Stomach (tissue), 4 donors: ENCODE data around the gene RABL2B.

ENCODE experiments used
- CTCF ChIP-seq, 7 experiments: fragments of 450-650 bp in 4 of 7; fragments of 200-600 bp in 3 of 7; sonication (generic) in 3 of 7; IDR thresholded peaks; one replicate each; pipeline ENCODE4 v1.5.1; 2016 to 2019; ENCODE audit warnings: antibody characterized with exemption in 7 of 7, control low read depth in 2 of 7, mild to moderate bottlenecking in 1 of 7
- EP300 ChIP-seq: sonication (generic); formaldehyde crosslinking; IDR thresholded peaks from one replicate; pipeline ENCODE4 v1.6.1; 2017; ENCODE audit warnings: antibody characterized with exemption
- POLR2A ChIP-seq, 4 donors: fragments of 450-650 bp; IDR thresholded peaks; one replicate each; pipeline ENCODE4 v1.6.1; 2016; ENCODE audit warnings: antibody characterized with exemption in 4 of 4, control low read depth in 2 of 4, mild to moderate bottlenecking in 1 of 4, moderate library complexity in 1 of 4
- POLR2AphosphoS5 ChIP-seq, 3 donors: sonication (generic); formaldehyde crosslinking; IDR thresholded peaks; one replicate each; pipeline ENCODE4 v1.6.1; 2016; ENCODE audit warnings: antibody characterized with exemption in 3 of 3

- TF ChIP-seq CTCF (IDR thresholded peaks at IDR 0.05) (no peak), POLR2A (IDR thresholded peaks at IDR 0.05) (no peak), EP300 (no peak), POLR2AphosphoS5 (IDR thresholded peaks at IDR 0.05) (no peak)
Observed at GRCh38 chr22:50727678-50728522, 55.5 kb downstream of the RABL2B start.
